HL-60 (cell line): ENCODE measurements around the gene TYW1.
"Not testable (repeated sequence)": the region's sequence is repeated elsewhere in the genome, so short reads cannot be mapped to it uniquely, and the experiment has no call there.

Source experiments
- DNase-seq, 2 experiments: peaks; one replicate each; pipeline ENCODE4 v3.0.0-alpha.2; 2010 to 2020; ENCODE audit warnings: low read depth in 1 of 2, low spot score in 1 of 2
- H3K27ac ChIP-seq: fragments of 250-450 bp; sonication (Bioruptor Pico); replicated peaks from 2 replicates; pipeline ENCODE4 v1.5.1; 2020; ENCODE audit warnings: mild to moderate bottlenecking, moderate library complexity
- H3K27me3 ChIP-seq: fragments of 250-450 bp; sonication (Bioruptor Pico); 2 replicates; pipeline ENCODE4 v1.5.1; 2021; ENCODE audit warnings: mild to moderate bottlenecking, moderate library complexity; ENCODE audit not compliant: insufficient read depth, poor library complexity, severe bottlenecking
- H3K4me3 ChIP-seq: replicated peaks from 2 replicates; pipeline ENCODE4 v1.5.1; 2011; ENCODE audit warnings: mild to moderate bottlenecking, control low read depth, low read length; ENCODE audit not compliant: insufficient read depth

The TYW1 gene

GRCh38 chr7:67143091-67143786 lies 146.6 kb downstream of the TYW1 start:
- not testable (repeated sequence) for H3K4me3 ChIP-seq, H3K27me3 ChIP-seq
- H3K27ac ChIP-seq = peak overlapping the region; percentile 51
- peak; percentile 8 to 42 for DNase-seq

DNA sequence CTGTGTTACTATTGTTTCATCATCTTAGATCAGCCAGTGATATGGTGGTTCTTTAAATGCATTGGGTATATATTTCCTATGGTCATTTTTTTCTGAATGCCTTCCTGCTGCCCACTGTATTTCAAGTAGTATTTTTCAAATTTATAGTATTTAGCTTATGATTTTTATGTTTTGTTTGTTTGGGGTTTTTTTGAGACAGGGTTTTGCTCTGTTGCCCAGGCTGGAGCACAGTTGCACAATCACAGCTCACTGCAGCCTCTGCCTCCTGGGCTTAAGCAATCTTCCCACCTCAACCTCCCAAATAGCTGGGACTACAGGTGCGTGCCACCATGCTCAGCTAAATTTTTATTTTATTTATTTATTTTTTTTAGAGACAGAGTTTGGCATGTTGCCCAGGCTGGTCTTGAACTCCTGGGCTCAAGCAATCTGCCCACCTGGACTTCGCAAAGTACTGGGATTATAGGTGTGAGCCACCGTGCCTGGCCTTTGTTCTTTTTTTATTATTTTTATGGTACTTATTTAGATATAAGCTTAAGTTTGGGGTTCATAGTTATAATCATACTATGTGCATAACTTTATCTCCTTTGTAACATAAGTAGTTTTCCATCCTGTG lies 149.1 kb downstream of the TYW1 start:
- DNase-seq, H3K27me3 ChIP-seq, H3K4me3 ChIP-seq, H3K27ac ChIP-seq: not testable (repeated sequence)

DNA sequence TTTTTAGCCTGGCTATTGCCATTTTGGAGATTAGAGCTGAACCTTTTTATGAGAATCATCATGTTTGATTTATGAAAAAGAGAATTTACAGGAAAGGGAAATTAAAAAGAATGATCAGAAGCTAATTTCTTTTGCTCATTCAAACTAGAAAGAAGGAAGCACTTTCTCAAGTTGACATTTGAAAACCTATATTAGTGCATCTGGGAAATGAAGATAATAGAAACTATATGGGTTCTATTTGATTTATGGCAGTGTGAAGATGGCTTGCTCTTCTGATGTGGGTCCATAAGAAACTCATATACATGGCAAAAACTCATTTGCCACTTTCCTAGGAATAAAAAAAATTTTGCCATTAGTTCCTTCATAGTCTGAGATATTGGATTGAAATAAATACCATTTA lies 152.5 kb downstream of the TYW1 start:
- not testable (repeated sequence) for H3K27me3 ChIP-seq, H3K4me3 ChIP-seq, H3K27ac ChIP-seq, DNase-seq

- not testable (repeated sequence) for H3K4me3 ChIP-seq, H3K27ac ChIP-seq, H3K27me3 ChIP-seq, DNase-seq
Measured at GRCh38 chr7:67154374-67154773, 157.7 kb downstream of the TYW1 start.

- not testable (repeated sequence) for H3K27me3 ChIP-seq, H3K27ac ChIP-seq, H3K4me3 ChIP-seq, DNase-seq
Measured at GRCh38 chr7:67156064-67156463, 159.4 kb downstream of the TYW1 start.

GRCh38 chr7:67163285-67163684 lies 166.7 kb downstream of the TYW1 start:
- H3K4me3 ChIP-seq, H3K27ac ChIP-seq, H3K27me3 ChIP-seq: not testable (repeated sequence)
- DNase-seq = peak in 1 of 2 experiments; percentile 17

GRCh38 chr7:67171151-67171550 lies 174.5 kb downstream of the TYW1 start:
- H3K27me3 ChIP-seq, DNase-seq, H3K27ac ChIP-seq, H3K4me3 ChIP-seq: not testable (repeated sequence)

GRCh38 chr7:67176730-67177129 lies 180.1 kb downstream of the TYW1 start:
- not testable (repeated sequence) for DNase-seq, H3K27me3 ChIP-seq, H3K27ac ChIP-seq, H3K4me3 ChIP-seq

DNA sequence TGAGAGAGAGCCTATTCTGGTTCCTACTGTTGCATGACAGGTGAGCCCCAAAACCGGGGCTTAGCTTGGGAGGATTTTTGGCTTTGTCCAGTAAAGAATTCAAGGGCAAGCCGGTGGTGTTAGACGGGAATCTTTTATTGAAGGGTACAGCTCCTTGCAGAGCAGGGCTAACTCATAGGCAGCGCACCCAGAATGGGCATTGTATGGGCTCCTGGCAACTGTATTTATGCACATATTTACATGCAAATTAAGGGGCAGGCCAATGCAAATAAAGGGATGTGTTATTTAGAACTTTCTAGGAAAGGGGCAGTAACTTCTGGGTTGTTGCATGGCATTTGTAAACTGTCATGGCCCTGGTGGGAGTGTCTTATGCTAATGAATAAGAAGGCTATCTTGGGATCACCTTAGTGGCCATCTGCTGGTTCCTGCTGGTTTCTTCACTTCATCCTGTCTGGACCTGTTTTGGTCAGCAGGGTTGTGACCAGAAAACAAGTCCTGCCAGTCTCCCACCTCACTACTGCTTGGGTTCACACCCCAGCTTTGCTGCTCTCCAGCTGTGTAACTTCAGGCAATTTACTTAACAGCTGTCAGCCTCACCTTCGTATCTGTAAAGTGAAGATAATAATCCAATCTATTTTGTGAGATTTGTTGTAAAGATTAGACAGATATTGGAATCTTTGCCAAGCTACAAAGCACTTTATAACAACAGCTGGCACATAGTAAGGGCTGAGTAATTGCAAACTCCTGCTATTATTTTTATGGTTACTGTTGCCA lies 182.5 kb downstream of the TYW1 start:
- not testable (repeated sequence) for DNase-seq, H3K4me3 ChIP-seq, H3K27ac ChIP-seq, H3K27me3 ChIP-seq

GRCh38 chr7:67182956-67183750 lies 186.5 kb downstream of the TYW1 start:
- not testable (repeated sequence) for H3K27me3 ChIP-seq, DNase-seq, H3K27ac ChIP-seq, H3K4me3 ChIP-seq

DNA sequence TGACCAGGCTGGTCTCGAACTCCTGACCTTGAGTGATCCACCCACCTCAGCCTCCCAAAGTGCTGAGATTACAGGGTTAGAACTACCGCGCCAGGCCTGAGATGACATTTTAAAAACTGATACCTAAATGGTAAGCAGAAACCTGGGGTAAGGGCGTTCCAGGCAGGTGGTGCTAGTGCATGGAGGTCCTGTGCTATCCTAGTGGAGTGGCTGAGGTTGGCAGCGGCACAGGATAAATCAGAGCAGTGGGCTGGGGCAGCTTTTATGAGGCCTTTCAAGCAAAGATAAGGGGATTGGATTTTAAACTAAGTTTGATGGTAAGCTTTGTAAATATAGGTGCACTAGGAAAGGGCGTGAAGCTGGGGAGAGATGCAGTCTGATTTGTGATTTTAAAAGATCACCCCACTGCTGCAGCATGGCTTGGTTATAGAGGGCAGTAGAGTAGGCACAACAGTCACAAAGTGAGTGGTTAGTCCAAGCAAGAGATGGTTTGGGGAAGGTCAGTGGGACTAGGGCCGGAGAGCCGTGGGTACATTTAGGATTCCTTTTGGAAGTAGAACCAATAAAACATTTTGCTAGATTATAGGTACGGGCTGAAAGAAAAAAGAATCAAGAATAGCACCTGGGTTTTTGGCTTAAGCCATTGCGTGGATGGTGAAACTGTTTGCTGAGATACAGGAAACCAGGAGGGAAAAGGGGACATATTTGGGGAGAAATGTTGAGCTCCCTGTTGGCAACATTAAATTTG lies 188.5 kb downstream of the TYW1 start:
- DNase-seq, H3K27ac ChIP-seq, H3K27me3 ChIP-seq, H3K4me3 ChIP-seq: not testable (repeated sequence)

- H3K27me3 ChIP-seq, H3K27ac ChIP-seq, H3K4me3 ChIP-seq, DNase-seq: not testable (repeated sequence)
Measured at GRCh38 chr7:67185660-67186129, 189.1 kb downstream of the TYW1 start.

- DNase-seq, H3K4me3 ChIP-seq, H3K27me3 ChIP-seq, H3K27ac ChIP-seq: not testable (repeated sequence)
Measured at GRCh38 chr7:67189160-67189559, 192.5 kb downstream of the TYW1 start.
